GM12891 (cell line): ENCODE data around the gene TTLL1.

ENCODE experiments used
- PAX5 ChIP-seq: IDR thresholded peaks from 2 replicates; pipeline ENCODE4 v1.6.1; 2011; ENCODE audit warnings: low read length, moderate library complexity, mild to moderate bottlenecking; ENCODE audit not compliant: insufficient read depth, severe bottlenecking
- POLR2A ChIP-seq: IDR thresholded peaks from 2 replicates; pipeline ENCODE4 v1.6.1; 2011; ENCODE audit warnings: low read depth, low read length, control low read depth
- POLR2AphosphoS5 ChIP-seq: IDR thresholded peaks from 2 replicates; pipeline ENCODE4 v1.6.1; 2011; ENCODE audit warnings: low read depth, low read length, control low read depth
- POU2F2 ChIP-seq: IDR thresholded peaks from 2 replicates; pipeline ENCODE4 v1.6.1; 2011; ENCODE audit warnings: low read depth, mild to moderate bottlenecking, control low read depth, low read length, moderate library complexity
- SPI1 ChIP-seq: IDR thresholded peaks from 2 replicates; pipeline ENCODE4 v1.6.1; 2011; ENCODE audit warnings: low read depth, low read length, control low read depth
- TAF1 ChIP-seq: IDR thresholded peaks from 2 replicates; pipeline ENCODE4 v1.6.1; 2011; ENCODE audit warnings: low read depth, low read length, control low read depth

DNA sequence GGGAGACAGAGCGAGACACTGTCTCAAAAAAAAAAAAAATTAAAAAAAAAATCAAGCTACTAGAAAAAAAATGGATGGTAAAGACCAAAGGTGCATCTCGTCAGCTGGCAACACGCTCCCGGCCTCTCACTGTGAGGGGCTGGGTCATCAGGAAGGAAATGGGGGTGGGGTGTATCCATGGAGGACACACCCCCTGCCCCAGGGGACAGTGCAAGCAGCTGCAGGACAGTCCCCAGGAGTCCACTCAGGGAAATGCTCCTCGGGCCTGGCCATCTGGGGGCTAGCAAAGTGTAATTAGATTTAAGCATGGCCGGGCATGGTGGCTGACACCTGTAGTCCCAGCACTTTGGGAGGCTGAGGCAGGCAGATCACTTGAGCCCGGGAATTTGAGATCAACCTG, 23.1 kb downstream of the TTLL1 start:
- TF ChIP-seq TAF1 (no peak), POLR2A (no peak), POU2F2 (no peak), POLR2AphosphoS5 (no peak), PAX5 (no peak), SPI1 (no peak)
